Tibial nerve (tissue), 4 donors: Measurements from ENCODE around the gene RBM17. TPM values are rescaled to one million over a fixed set of nuclear protein-coding genes. Genes with fewer than 3 reads are reported as not detected.

Experiments used
- DNase-seq, 2 donors: peaks; one replicate each; pipeline ENCODE4 v3.0.0-alpha.2; 2019; ENCODE audit warnings: low spot score in 2 of 2
- H3K27ac ChIP-seq, 4 donors: fragments of 200-600 bp; sonication (generic) in 3 of 4; one replicate each; pipeline ENCODE4 v1.5.1; 2017 to 2019; ENCODE audit warnings: mild to moderate bottlenecking in 1 of 4
- H3K27me3 ChIP-seq, 2 donors: fragments of 200-600 bp; sonication (generic) in 1 of 2; one replicate each; pipeline versions ENCODE4 v1.5.1 to v1.6.0; 2017 to 2019
- H3K36me3 ChIP-seq, 3 donors: fragments of 200-600 bp; sonication (generic); one replicate each; pipeline ENCODE4 v1.5.1; 2018 to 2019
- H3K4me1 ChIP-seq, 4 donors: fragments of 200-600 bp; sonication (generic) in 3 of 4; one replicate each; pipeline ENCODE4 v1.5.1; 2017 to 2019
- H3K4me3 ChIP-seq, 4 donors: fragments of 200-600 bp; sonication (generic) in 3 of 4; one replicate each; pipeline ENCODE4 v1.5.1; 2017 to 2019; ENCODE audit warnings: mild to moderate bottlenecking in 1 of 4, moderate library complexity in 1 of 4
- H3K9me3 ChIP-seq, 4 donors: fragments of 200-600 bp; sonication (generic) in 3 of 4; one replicate each; pipeline ENCODE4 v1.5.1; 2017 to 2019
- EP300 ChIP-seq, 2 donors: sonication (generic); formaldehyde crosslinking; IDR thresholded peaks; one replicate each; pipeline ENCODE4 v1.6.1; 2017; ENCODE audit warnings: antibody characterized with exemption in 2 of 2, mild to moderate bottlenecking in 1 of 2
- POLR2A ChIP-seq, 2 donors: fragments of 450-650 bp; IDR thresholded peaks; one replicate each; pipeline ENCODE4 v1.6.1; 2017; ENCODE audit warnings: antibody characterized with exemption in 2 of 2, mild to moderate bottlenecking in 2 of 2, moderate library complexity in 2 of 2
- WGBS, 2 donors: methylation state at CpG; one replicate each; pipeline ENCODE4 v1.1.5; 2018; 5-methylcytosine and 5-hydroxymethylcytosine counted together
- total RNA-seq, 4 donors: library from RNA; depleted of rRNA; stranded (reverse); fragments of >200 nt; gene quantifications; one replicate each; pipeline ENCODE4 v1.1.0, GENCODE V29; 2016
- TF ChIP-seq, protein P1 (sequence below), 5 experiments: fragments of 200-600 bp in 3 of 5; fragments of 450-650 bp in 2 of 5; sonication (generic) in 3 of 5; IDR thresholded peaks; one replicate each; pipeline ENCODE4 v1.5.1; 2016 to 2019; ENCODE audit warnings: antibody characterized with exemption in 5 of 5, mild to moderate bottlenecking in 3 of 5, moderate library complexity in 2 of 5

RBM17 gene
- total RNA-seq, 4 donors from 2014 or later = 70.6 to 109 (median 94.3) TPM

DNA sequence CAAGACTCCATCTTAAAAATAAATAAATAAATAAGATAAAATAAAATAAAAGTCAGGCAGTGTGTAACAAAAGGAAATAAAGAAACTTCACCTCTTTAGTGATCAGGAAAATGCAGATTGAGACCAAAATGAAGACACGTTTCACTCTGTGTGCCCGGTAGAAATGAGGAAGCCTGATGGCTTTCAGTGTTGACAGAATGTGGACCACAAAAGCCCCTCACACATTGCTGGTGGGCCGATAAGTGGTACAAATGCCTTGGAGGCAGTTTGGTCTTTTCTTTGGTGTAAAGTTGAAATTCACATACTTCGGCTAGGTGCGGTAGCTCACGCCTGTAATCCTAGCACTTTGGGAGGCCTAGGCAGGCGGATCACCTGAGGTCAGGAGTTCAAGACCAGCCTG is 69.4 kb downstream of the RBM17 start:
- Histone ChIP-seq H3K9me3 (no peaks in the 10 kb centered on the region), H3K27ac (peak overlapping the region; percentile 31 to 89 (median 74)), H3K36me3 (peaks cover 0 to 6% (median 0%) of the 10 kb centered on the region in 3 donors), H3K27me3 (no peaks in the 10 kb centered on the region), H3K4me3 (no peak overlapping the region), H3K4me1 (peaks cover 0 to 30% (median 10%) of the 10 kb centered on the region in 4 donors)
- DNase-seq = no peak
- TF ChIP-seq, protein P1, sequence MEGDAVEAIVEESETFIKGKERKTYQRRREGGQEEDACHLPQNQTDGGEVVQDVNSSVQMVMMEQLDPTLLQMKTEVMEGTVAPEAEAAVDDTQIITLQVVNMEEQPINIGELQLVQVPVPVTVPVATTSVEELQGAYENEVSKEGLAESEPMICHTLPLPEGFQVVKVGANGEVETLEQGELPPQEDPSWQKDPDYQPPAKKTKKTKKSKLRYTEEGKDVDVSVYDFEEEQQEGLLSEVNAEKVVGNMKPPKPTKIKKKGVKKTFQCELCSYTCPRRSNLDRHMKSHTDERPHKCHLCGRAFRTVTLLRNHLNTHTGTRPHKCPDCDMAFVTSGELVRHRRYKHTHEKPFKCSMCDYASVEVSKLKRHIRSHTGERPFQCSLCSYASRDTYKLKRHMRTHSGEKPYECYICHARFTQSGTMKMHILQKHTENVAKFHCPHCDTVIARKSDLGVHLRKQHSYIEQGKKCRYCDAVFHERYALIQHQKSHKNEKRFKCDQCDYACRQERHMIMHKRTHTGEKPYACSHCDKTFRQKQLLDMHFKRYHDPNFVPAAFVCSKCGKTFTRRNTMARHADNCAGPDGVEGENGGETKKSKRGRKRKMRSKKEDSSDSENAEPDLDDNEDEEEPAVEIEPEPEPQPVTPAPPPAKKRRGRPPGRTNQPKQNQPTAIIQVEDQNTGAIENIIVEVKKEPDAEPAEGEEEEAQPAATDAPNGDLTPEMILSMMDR (IDR thresholded peaks at IDR 0.05) = no peak
- TF ChIP-seq EP300 (IDR thresholded peaks at IDR 0.05) = no peak
- no peak for TF ChIP-seq POLR2A (IDR thresholded peaks at IDR 0.05)
- WGBS, 2 donors = 91 to 93% methylated on average over 7 of the region's 7 CpGs

DNA sequence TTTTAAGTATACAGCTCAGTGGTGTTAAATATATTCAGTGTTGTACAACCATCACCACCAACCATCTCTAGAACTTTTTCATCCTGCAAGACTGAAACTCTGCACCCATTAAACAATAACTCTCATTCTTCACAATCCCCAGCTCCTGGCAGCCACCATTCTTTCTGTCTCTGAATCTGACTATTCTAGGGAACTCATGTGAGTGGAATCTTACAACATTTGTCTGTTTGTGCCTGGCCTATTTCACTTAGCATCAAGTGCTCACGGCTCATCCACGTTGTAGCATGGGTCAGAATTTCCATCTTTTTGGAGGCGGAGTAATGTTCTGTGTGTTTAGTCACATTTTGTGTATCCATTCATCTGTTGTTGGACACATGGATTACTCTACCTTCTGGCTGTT is 73.1 kb downstream of the RBM17 start:
- TF ChIP-seq EP300 (IDR thresholded peaks at IDR 0.05) = no peak
- TF ChIP-seq, protein P1 (IDR thresholded peaks at IDR 0.05) = no peak
- no peak for TF ChIP-seq POLR2A (IDR thresholded peaks at IDR 0.05)
- peaks cover 0 to 11% (median 0%) of the 10 kb centered on the region in 3 donors for H3K36me3 ChIP-seq
- H3K9me3 ChIP-seq = no peaks in the 10 kb centered on the region
- WGBS, 2 donors = 55 to 57% methylated on average over 3 of the region's 3 CpGs
- peak overlapping the region in 2 of 4 donors; percentile 90 to 96 for H3K27ac ChIP-seq
- H3K4me3 ChIP-seq = no peak overlapping the region
- H3K4me1 ChIP-seq = peaks cover 0 to 51% (median 17%) of the 10 kb centered on the region in 4 donors
- H3K27me3 ChIP-seq = no peaks in the 10 kb centered on the region
- no peak for DNase-seq

DNA sequence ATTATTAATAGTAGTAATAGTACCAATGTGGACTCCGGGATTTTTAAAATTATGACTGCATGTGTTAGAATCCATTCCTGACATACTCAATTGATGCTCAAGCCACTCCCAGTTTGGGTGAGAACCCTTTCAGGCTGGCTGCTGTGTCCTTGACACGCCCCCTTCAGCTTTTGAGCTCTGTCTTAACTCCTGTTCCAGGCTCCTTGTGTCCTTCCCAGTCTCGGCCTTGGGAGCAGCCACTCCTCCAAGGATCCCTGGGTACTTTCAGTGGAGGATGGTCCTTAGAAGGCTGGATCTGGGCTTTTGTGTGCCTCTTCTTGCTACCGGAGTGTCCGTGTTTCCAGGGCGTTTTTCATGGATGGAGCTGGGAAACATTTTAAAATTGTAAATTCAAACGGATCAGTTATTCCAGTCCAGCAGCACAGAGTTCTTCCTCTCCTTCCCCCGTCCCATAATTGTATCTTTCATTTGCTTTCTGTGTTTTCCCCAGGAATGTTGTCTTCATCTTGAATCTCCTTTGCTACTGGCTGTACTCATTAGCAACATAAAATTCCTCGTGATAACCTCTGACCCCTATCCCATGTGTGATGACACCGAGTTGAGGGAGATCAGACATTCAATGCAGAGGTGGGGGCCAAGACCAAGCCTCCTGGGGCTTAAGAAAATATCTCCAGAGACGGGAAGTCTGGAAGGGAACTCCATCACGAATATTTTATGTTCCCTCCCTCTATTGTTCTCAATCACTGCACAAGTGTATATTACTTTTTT is 73.9 kb downstream of the RBM17 start:
- 45 to 59% methylated on average over 12 of the region's 12 CpGs for WGBS, 2 donors
- TF ChIP-seq, protein P1 (IDR thresholded peaks at IDR 0.05) = no peak
- TF ChIP-seq POLR2A (IDR thresholded peaks at IDR 0.05) = no peak
- TF ChIP-seq EP300 (IDR thresholded peaks at IDR 0.05) = no peak
- H3K27ac ChIP-seq = peak overlapping the region; percentile 90 to 96 (median 94)
- H3K9me3 ChIP-seq = no peaks in the 10 kb centered on the region
- peak overlapping the region in 3 of 4 donors; percentile 61 to 87 (median 87) for H3K4me3 ChIP-seq
- H3K27me3 ChIP-seq = no peaks in the 10 kb centered on the region
- H3K4me1 ChIP-seq = peaks cover 0 to 52% (median 15%) of the 10 kb centered on the region in 4 donors
- no peak for DNase-seq
- H3K36me3 ChIP-seq = peaks cover 0 to 16% (median 0%) of the 10 kb centered on the region in 3 donors

DNA sequence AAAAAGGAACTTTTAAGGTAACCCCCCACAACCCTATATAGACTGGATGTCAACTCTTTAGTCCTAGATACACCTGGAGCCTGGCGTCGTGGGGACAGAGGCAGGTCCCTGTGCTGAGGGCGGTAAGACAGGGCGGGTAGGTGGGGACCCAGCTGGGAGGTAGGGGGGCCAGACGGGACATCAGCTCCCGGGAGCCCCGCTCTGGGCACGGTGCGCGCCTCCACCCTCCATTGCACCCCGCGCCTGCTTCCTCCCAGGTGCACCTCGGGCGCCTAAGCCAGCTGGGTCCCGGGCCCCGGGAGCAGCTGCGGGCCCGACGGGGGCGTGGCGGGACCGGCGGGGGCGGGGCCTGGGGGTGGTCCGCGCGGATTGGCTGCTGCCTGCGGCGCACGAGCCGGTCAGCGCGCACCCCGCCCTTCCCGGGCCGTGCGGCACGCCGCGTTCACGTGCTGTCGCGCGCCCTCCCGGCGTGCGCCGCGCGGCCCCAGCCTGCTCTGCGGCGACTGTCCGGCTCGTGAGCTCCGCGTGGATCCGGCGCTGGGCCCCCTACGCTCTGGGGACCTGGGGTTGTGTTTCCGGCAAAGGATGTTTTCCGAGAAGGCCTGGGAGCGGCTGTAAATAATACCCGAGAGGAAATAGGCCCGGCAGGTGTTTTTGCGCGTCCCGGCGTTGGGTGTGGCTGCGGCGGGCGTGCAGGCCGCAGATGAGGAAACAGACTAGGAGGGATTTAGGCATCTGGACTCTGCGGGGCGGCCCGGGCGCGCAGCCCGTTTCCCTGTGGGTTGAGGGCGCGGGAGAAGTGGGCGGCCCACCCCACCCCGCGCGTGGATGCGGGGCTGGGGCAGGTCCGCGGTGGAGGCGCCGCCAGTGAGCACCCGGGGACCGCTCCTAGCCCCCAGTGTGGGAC is 74.8 kb downstream of the RBM17 start:
- H3K4me1 ChIP-seq = peaks cover 0 to 60% (median 15%) of the 10 kb centered on the region in 4 donors
- H3K36me3 ChIP-seq = peaks cover 0 to 16% (median 0%) of the 10 kb centered on the region in 3 donors
- peak overlapping the region; percentile 61 to 87 (median 82) for H3K4me3 ChIP-seq
- peak; percentile 71 to 81 for DNase-seq
- TF ChIP-seq POLR2A (IDR thresholded peaks at IDR 0.05) = peak; percentile 51 to 76
- TF ChIP-seq EP300 (IDR thresholded peaks at IDR 0.05) = peak in 1 of 2 donors; percentile 96
- TF ChIP-seq, protein P1 (IDR thresholded peaks at IDR 0.05) = peak in 2 of 5 experiments; percentile 29 to 54
- no peaks in the 10 kb centered on the region for H3K27me3 ChIP-seq
- H3K27ac ChIP-seq = peak overlapping the region; percentile 90 to 97 (median 94)
- H3K9me3 ChIP-seq = no peaks in the 10 kb centered on the region
- WGBS, 2 donors = 2 to 4% methylated on average over 48 of the region's 91 CpGs
